SU-DHL-6 (cell line): Measurements from ENCODE around the gene TTC13.

Experiments used
- CTCF ChIP-seq: fragments of 200-600 bp; sonication (generic); IDR thresholded peaks from one replicate; pipeline ENCODE4 v1.5.1; 2017; ENCODE audit warnings: antibody characterized with exemption, mild to moderate bottlenecking, low read length, moderate library complexity; ENCODE audit not compliant: insufficient read depth, poor library complexity, severe bottlenecking
- EZH2phosphoT487 ChIP-seq: fragments of 200-600 bp; sonication (generic), shearing (Covaris generic); conservative IDR thresholded peaks from 2 replicates; pipeline ENCODE4 v1.6.1; 2018; ENCODE audit warnings: mild to moderate bottlenecking, antibody characterized with exemption, low read length, moderate library complexity, mixed read lengths

GRCh38 chr1:230935852-230936251, 42.8 kb downstream of the TTC13 start:
- TF ChIP-seq CTCF (no peak), EZH2phosphoT487 (no peak)
